HCT116 (cell line): ENCODE measurements around the gene SIGLEC12. TPM values are rescaled to one million over a fixed set of nuclear protein-coding genes. Genes with fewer than 3 reads are reported as not detected.

Source experiments
- ATAC-seq: fragments of 200-7000 bp; cut with Tn5 transposase; 2 replicates; pipeline ENCODE4 v1.9.1; 2020; ENCODE audit warnings: mild to moderate bottlenecking, moderate library complexity
- BruUV-seq: library from RNA; stranded (reverse); fragments of 400-500 nt; replicated peaks from 2 replicates; lab custom pipeline; 2021; lab: Mats Ljungman, UMichigan
- CTCF ChIA-PET: fragments of 300-600 bp; sonication (Branson Sonifier 250); formaldehyde crosslinking; loops from one replicate; lab custom pipeline; 2021; ENCODE audit warnings: antibody characterized with exemption; lab: Charles Lee
- POLR2A ChIA-PET: fragments of 300-600, 350-600 bp; sonication (Branson Sonifier 250); formaldehyde crosslinking; loops from one replicate; lab custom pipeline; 2021; ENCODE audit warnings: antibody characterized with exemption; lab: Charles Lee
- RAD21 ChIA-PET, 2 experiments: fragments of 300-600 bp; sonication (Branson Sonifier 250); formaldehyde crosslinking; loops; one replicate each; lab custom pipeline; 2023; ENCODE audit warnings: low total read pairs in 2 of 2; ENCODE audit not compliant: uncharacterized antibody in 2 of 2, unreplicated experiment in 2 of 2, low non-redundant PET in 1 of 2; lab: Charles Lee
- DNase-seq: peaks from one replicate; pipeline ENCODE4 v3.0.0-alpha.2; 2010; ENCODE audit warnings: low read depth, low spot score
- H2AFZ ChIP-seq: fragments of 200-600 bp; shearing (Covaris generic), sonication (generic); 2 replicates; pipeline ENCODE4 v1.6.1; 2017; ENCODE audit warnings: low read depth, mixed run types, mixed read lengths, antibody characterized with exemption, low read length; ENCODE audit not compliant: poor library complexity, severe bottlenecking
- H3K27ac ChIP-seq: 2 replicates; pipeline ENCODE4 v1.5.1; 2012; ENCODE audit warnings: low read depth, low read length
- H3K27me3 ChIP-seq: fragments of 200-600 bp; sonication (generic); 2 replicates; pipeline ENCODE4 v1.6.1; 2016; ENCODE audit warnings: mixed run types, low read length, mixed read lengths; ENCODE audit not compliant: insufficient read depth
- H3K36me3 ChIP-seq, 2 experiments: fragments of 200-500 bp in 1 of 2; fragments of 200-600 bp in 1 of 2; sonication (Bioruptor generic) in 1 of 2; sonication (generic) in 1 of 2; 2 replicates each; pipeline versions ENCODE4 v1.5.1 to v1.6.1; 2014 to 2016; ENCODE audit warnings: low read length in 2 of 2, inconsistent platforms in 1 of 2, mixed read lengths in 1 of 2, mixed run types in 1 of 2; ENCODE audit not compliant: insufficient read depth in 2 of 2, control insufficient read depth in 1 of 2
- H3K4me1 ChIP-seq, 2 experiments: fragments of 200-600 bp in 1 of 2; sonication (generic) in 1 of 2; 2 replicates each; pipeline versions ENCODE4 v1.5.1 to v1.6.1; 2012 to 2017; ENCODE audit warnings: low read length in 2 of 2, inconsistent platforms in 1 of 2, mild to moderate bottlenecking in 1 of 2, mixed read lengths in 1 of 2, mixed run types in 1 of 2, moderate library complexity in 1 of 2; ENCODE audit not compliant: insufficient read depth in 2 of 2, control insufficient read depth in 1 of 2
- H3K4me2 ChIP-seq: fragments of 200-600 bp; sonication (generic); 2 replicates; pipeline ENCODE4 v1.6.1; 2017; ENCODE audit warnings: mixed run types, low read length, mixed read lengths
- H3K4me3 ChIP-seq, 2 experiments: fragments of 200-600 bp in 1 of 2; sonication (generic) in 1 of 2; replicated peaks in 1 of 2; 2 replicates each; pipeline ENCODE4 v1.5.1; 2011 to 2016; ENCODE audit warnings: low read length in 2 of 2, control low read depth in 1 of 2, low read depth in 1 of 2, mild to moderate bottlenecking in 1 of 2, mixed read lengths in 1 of 2, mixed run types in 1 of 2
- H3K79me2 ChIP-seq: fragments of 200-600 bp; sonication (generic); 2 replicates; pipeline ENCODE4 v1.6.1; 2017; ENCODE audit warnings: mild to moderate bottlenecking, mixed run types, low read length, moderate library complexity, mixed read lengths; ENCODE audit not compliant: insufficient read depth
- H3K9ac ChIP-seq: fragments of 200-600 bp; sonication (generic); 2 replicates; pipeline ENCODE4 v1.6.1; 2016; ENCODE audit warnings: low read length, mixed read lengths
- H3K9me2 ChIP-seq: fragments of 200-600 bp; sonication (generic), shearing (Covaris generic); 2 replicates; pipeline ENCODE4 v1.6.1; 2017; ENCODE audit warnings: mixed run types, mild to moderate bottlenecking, moderate library complexity; ENCODE audit not compliant: insufficient read depth
- H3K9me3 ChIP-seq, 2 experiments: fragments of 200-500 bp in 1 of 2; fragments of 200-600 bp in 1 of 2; sonication (Bioruptor generic) in 1 of 2; sonication (generic) in 1 of 2; 2 replicates each; pipeline ENCODE4 v1.6.1; 2014 to 2017; ENCODE audit warnings: low read length in 2 of 2, mixed read lengths in 2 of 2, inconsistent platforms in 1 of 2, low read depth in 1 of 2, mild to moderate bottlenecking in 1 of 2, mixed run types in 1 of 2, moderate library complexity in 1 of 2; ENCODE audit not compliant: control insufficient read depth in 1 of 2, insufficient read depth in 1 of 2
- H4K20me1 ChIP-seq: fragments of 200-600 bp; sonication (generic), shearing (Covaris generic); 2 replicates; pipeline ENCODE4 v1.6.1; 2017; ENCODE audit warnings: mixed run types, mild to moderate bottlenecking, moderate library complexity; ENCODE audit not compliant: insufficient read depth
- EGR1 ChIP-seq: IDR thresholded peaks from 2 replicates; pipeline ENCODE4 v1.6.1; 2012; ENCODE audit warnings: low read depth
- ELF1 ChIP-seq: IDR thresholded peaks from 2 replicates; pipeline ENCODE4 v1.6.1; 2012; ENCODE audit warnings: low read depth, borderline replicate concordance
- EZH2 ChIP-seq: fragments of 200-600 bp; sonication (generic); IDR thresholded peaks from 2 replicates; pipeline ENCODE4 v1.6.1; 2017; ENCODE audit warnings: antibody characterized with exemption, mixed run types
- EZH2phosphoT487 ChIP-seq: fragments of 200-600 bp; IDR thresholded peaks from 2 replicates; pipeline ENCODE4 v1.6.1; 2018; ENCODE audit warnings: antibody characterized with exemption, borderline replicate concordance
- JUND ChIP-seq: IDR thresholded peaks from 2 replicates; pipeline ENCODE4 v1.6.1; 2012
- POLR2A ChIP-seq: IDR thresholded peaks from 2 replicates; pipeline ENCODE4 v1.7.0; 2011; ENCODE audit warnings: borderline replicate concordance; ENCODE audit not compliant: insufficient read depth, insufficient read length; ENCODE audit errors: extremely low read depth
- POLR2AphosphoS5 ChIP-seq: IDR thresholded peaks from 2 replicates; pipeline ENCODE4 v1.6.1; 2011; ENCODE audit warnings: mild to moderate bottlenecking, low read depth, low read length, moderate library complexity
- SP1 ChIP-seq: IDR thresholded peaks from 2 replicates; pipeline ENCODE4 v1.6.1; 2012; ENCODE audit warnings: low read depth
- SRF ChIP-seq: IDR thresholded peaks from 2 replicates; pipeline ENCODE4 v1.6.1; 2012; ENCODE audit warnings: low read depth
- TCF7L2 ChIP-seq: IDR thresholded peaks from 2 replicates; pipeline ENCODE4 v1.7.0; 2011; ENCODE audit warnings: borderline replicate concordance, inconsistent platforms; ENCODE audit not compliant: insufficient read depth, insufficient read length; ENCODE audit errors: extremely low read depth
- ZNF274 ChIP-seq: fragments of 200-500 bp; sonication (Bioruptor generic); IDR thresholded peaks from 2 replicates; pipeline ENCODE4 v1.6.1; 2014; ENCODE audit warnings: mild to moderate bottlenecking, low read depth, low read length, inconsistent platforms
- intact Hi-C: fragments of 100-400 bp; cut with micrococcal nuclease; formaldehyde crosslinking; loops from 2 replicates; pipeline ENCODE4 v1.10.0; 2022
- total RNA-seq: library from RNA; stranded (reverse); gene quantifications from one replicate; pipeline ENCODE4 v1.2.1, GENCODE V29; 2021; ENCODE audit not compliant: unreplicated experiment
- TF ChIP-seq, protein P1 (sequence below): IDR thresholded peaks from 2 replicates; pipeline ENCODE4 v1.6.1; 2011; ENCODE audit warnings: mild to moderate bottlenecking, low read length, moderate library complexity; ENCODE audit not compliant: insufficient replicate concordance; ENCODE audit errors: extremely low read depth
- TF ChIP-seq, protein P2 (sequence below): IDR thresholded peaks from 2 replicates; pipeline ENCODE4 v1.6.1; 2012

The SIGLEC12 gene
- total RNA-seq, 1 experiment from 2014 or later = not detected

DNA sequence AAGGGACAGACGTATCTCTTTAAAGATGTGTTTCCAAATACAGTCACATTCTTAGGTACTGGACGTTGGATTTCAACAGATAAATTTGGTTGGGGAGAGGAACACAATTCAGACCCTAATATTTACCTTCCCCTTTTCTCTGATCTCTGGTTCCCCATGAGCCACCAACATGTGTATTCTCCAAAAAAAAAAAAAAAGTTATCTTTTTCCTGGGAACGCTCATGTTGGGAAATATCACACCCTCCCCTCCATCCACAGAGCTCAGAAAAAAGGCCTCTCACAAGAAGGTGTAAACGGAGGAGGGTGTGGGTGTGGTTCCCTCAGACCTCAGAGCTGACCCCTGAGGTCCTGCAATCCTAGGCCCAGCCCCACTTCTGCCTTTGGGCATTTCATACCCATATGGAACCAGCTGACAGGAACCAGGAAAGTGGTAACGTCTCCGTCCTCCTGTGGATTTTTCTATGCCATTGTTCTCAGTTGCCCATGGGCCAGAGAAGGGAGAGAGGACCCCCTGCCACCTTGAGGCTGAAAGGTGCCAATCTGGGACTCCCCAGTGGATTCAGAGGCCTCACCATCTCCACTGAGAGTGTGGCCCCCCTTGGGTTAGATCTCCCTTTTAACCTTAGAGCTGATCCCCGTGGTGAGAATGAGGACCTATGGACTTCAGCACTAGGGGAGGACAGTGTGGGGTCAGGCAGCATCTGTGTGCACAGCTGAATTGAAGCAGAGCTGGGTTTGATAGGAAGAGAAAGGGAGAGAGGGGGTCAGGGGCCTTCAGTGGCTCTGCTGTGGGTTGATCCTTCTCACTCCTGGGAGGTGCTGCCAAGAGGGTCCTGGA is 8.4 kb upstream of the SIGLEC12 start:
- CTCF ChIA-PET = no interaction called here

DNA sequence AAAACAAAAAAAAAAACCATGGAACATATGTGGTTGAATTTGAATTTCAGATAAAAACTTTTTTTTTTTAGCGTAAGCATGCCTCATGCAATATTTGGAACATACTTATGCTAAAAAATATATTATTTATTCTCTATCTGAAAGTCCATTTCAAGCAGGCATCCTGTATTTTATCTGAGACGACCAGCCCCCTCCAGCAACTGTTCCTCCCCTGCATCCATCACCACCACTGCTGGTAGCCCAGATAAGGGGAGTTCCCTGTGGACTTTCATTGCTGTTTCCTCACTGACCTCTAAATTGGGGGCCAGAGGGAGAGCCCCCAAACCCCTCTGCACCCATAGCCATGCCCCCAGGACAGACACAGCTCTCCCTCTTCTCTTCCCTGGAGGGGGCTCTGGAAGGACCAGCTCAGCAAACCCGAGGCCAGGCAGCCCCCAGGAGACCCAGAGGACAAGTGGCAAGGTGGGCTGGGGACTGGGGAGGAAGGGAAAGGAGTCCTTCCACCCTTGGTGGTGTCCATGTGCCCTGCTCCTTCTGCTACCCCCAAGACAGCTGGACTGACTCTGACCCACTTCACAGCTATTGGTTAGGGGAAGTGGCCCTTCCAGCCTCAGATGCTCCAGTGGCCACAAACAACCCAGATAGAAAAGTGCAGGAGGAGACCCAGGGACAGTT is 6.6 kb upstream of the SIGLEC12 start:
- Histone ChIP-seq H3K9me3 (no peaks in the 10 kb centered on the region), H2AFZ (no peak overlapping the region), H3K4me2 (no peak overlapping the region), H3K4me1 (no peaks in the 10 kb centered on the region), H3K36me3 (no peaks in the 10 kb centered on the region), H4K20me1 (no peaks in the 10 kb centered on the region), H3K27me3 (peaks cover 12% of the 10 kb centered on the region), H3K27ac (no peak overlapping the region), H3K79me2 (no peaks in the 10 kb centered on the region), H3K9ac (no peak overlapping the region), H3K9me2 (no peaks in the 10 kb centered on the region), H3K4me3 (no peak overlapping the region)
- RAD21 ChIA-PET = no interaction called here
- DNase-seq = no peak
- CTCF ChIA-PET = no interaction called here
- intact Hi-C loops = no loop called here
- POLR2A ChIA-PET = no interaction called here
- TF ChIP-seq, protein P1, sequence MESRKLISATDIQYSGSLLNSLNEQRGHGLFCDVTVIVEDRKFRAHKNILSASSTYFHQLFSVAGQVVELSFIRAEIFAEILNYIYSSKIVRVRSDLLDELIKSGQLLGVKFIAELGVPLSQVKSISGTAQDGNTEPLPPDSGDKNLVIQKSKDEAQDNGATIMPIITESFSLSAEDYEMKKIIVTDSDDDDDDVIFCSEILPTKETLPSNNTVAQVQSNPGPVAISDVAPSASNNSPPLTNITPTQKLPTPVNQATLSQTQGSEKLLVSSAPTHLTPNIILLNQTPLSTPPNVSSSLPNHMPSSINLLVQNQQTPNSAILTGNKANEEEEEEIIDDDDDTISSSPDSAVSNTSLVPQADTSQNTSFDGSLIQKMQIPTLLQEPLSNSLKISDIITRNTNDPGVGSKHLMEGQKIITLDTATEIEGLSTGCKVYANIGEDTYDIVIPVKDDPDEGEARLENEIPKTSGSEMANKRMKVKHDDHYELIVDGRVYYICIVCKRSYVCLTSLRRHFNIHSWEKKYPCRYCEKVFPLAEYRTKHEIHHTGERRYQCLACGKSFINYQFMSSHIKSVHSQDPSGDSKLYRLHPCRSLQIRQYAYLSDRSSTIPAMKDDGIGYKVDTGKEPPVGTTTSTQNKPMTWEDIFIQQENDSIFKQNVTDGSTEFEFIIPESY = no peak
- TF ChIP-seq TCF7L2 = no peak
- no peak for TF ChIP-seq POLR2A
- no peak for TF ChIP-seq EGR1
- TF ChIP-seq ZNF274 = no peak
- no peak for TF ChIP-seq SP1
- TF ChIP-seq EZH2phosphoT487 = no peak
- no peak for TF ChIP-seq JUND
- no peak for TF ChIP-seq EZH2
- ATAC-seq = no peak
- no TSS peak for BruUV-seq

More for the DNA sequence above, 8.4 kb upstream of the SIGLEC12 start:
- Histone ChIP-seq H3K36me3 (no peaks in the 10 kb centered on the region), H3K9me3 (no peaks in the 10 kb centered on the region), H3K4me3 (no peak overlapping the region), H3K4me1 (no peaks in the 10 kb centered on the region), H3K9ac (no peak overlapping the region), H3K27me3 (peaks cover 9% of the 10 kb centered on the region), H2AFZ (no peak overlapping the region), H3K9me2 (no peaks in the 10 kb centered on the region), H3K79me2 (no peaks in the 10 kb centered on the region), H3K27ac (no peak overlapping the region), H4K20me1 (no peaks in the 10 kb centered on the region)
- BruUV-seq = no TSS peak
- DNase-seq = no peak
- ChIA-PET RAD21 (no interaction called here), POLR2A (no interaction called here)
- no peak for ATAC-seq
- intact Hi-C loops = no loop called here
- no peak for TF ChIP-seq ELF1
- TF ChIP-seq, protein P2, sequence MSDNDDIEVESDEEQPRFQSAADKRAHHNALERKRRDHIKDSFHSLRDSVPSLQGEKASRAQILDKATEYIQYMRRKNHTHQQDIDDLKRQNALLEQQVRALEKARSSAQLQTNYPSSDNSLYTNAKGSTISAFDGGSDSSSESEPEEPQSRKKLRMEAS = no peak
- TF ChIP-seq SRF = no peak
- TF ChIP-seq POLR2AphosphoS5 = no peak
- no peak for TF ChIP-seq ZNF274
- TF ChIP-seq EZH2phosphoT487 = no peak
- TF ChIP-seq TCF7L2 = no peak
- TF ChIP-seq, all 23 proteins: peak for 0
- no peak overlapping the region for H3K4me2 ChIP-seq
